ENCODE results near the gene EPN2. TPM values are rescaled to one million over a fixed set of nuclear protein-coding genes. Genes with fewer than 3 reads are reported as not detected.

EPN2 gene
- total RNA-seq, 6 donors from 2014 or later = 26.3 to 64.5 (median 47.9) TPM

GRCh38 chr17:19260958-19261357 lies 23.8 kb downstream of the EPN2 start:
- no peak for DNase-seq
- no peaks in the 10 kb centered on the region for H3K9me3 ChIP-seq
- no peaks in the 10 kb centered on the region for H3K27me3 ChIP-seq
- ATAC-seq (ENCODE audit: low FRiP score in 2 of 2) = no peak
- no peak overlapping the region for H3K4me3 ChIP-seq
- TF ChIP-seq POLR2AphosphoS5 (IDR thresholded peaks at IDR 0.05) = no peak
- peak in 1 of 6 experiments; percentile 20 for TF ChIP-seq CTCF (IDR thresholded peaks at IDR 0.05)
- no peak for TF ChIP-seq EP300 (IDR thresholded peaks at IDR 0.05)
- TF ChIP-seq POLR2A (IDR thresholded peaks at IDR 0.05) = no peak
- WGBS, 2 donors = 60 to 73% methylated on average over 7 of the region's 7 CpGs
- H3K27ac ChIP-seq = peak overlapping the region in 3 of 4 donors; percentile 23 to 87 (median 76)
- no peaks in the 10 kb centered on the region for H3K36me3 ChIP-seq
- peaks cover 50 to 63% (median 57%) of the 10 kb centered on the region in 4 donors for H3K4me1 ChIP-seq

DNA sequence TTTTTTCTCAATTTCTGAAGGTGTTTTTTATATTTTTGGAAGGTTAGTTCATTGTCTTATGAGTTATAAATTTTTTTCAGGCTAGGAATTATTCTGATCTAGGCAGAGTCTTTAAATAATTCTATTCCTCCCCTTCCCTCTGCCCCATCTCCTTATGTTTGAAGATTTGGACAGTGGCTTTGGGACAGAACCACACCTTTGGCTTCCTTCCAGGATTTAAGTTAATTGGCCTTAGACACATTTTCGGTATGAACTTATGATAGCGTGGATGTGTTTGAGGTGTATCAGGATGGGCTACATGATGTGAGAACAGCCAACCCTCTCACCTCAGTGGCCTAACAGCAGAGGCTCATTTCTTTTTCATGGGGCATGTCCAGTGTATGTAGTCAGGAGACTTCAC lies 24.3 kb downstream of the EPN2 start:
- peak overlapping the region in 3 of 4 donors; percentile 28 to 87 (median 76) for H3K27ac ChIP-seq
- WGBS, 2 donors = 57 to 62% methylated on average over 2 of the region's 2 CpGs
- ATAC-seq (ENCODE audit: low FRiP score in 2 of 2) = no peak
- TF ChIP-seq EP300 (IDR thresholded peaks at IDR 0.05) (no peak), CTCF (IDR thresholded peaks at IDR 0.05) (no peak), POLR2A (IDR thresholded peaks at IDR 0.05) (no peak), POLR2AphosphoS5 (IDR thresholded peaks at IDR 0.05) (no peak)
- no peaks in the 10 kb centered on the region for H3K36me3 ChIP-seq
- no peaks in the 10 kb centered on the region for H3K9me3 ChIP-seq
- no peaks in the 10 kb centered on the region for H3K27me3 ChIP-seq
- no peak overlapping the region for H3K4me3 ChIP-seq
- peaks cover 50 to 65% (median 60%) of the 10 kb centered on the region in 4 donors for H3K4me1 ChIP-seq
- no peak for DNase-seq

DNA sequence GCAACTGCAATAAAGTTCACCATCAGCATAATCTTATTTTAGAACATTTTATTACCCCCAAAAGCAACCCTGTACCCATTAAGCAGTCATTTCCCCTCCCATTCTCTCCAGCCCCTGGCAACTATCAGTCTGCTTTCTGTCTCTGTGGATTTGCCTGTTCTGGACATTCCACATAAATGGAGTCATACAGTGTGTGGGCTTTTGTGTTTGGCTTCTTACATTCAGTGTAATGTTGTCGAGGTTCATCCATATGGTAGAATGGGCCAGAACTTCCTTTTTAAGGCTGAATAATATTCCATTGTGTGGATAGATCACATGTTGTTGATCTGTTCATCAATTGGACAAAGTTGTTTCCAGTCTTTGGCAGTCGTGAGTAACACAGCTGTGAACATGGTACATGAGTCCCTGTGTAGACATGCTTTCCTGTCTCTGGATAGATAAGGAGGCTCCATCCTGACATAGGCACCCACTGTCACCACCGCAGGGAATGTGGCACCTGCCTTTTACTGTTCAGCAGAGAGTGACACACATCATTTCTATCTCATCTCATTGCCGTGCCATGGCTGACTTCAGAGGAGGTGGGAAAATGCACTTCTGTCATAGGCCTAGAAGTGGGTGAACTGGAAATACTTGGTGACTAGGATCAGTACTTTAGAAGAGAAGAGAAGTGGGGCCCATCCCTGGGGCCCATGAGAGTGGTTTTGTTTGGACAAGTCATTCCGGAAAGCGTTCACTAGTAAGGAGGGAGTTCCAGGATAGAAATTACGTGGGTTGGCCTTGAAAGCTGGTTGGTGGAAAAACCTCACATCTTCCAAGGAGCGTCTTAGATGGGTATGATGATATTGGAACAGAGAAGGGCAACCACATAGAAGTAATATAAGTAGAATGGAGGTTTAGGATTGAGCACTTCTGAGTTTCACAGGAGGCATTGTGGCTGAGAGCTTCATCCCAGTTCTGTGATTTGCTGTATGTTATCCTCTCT lies 25.8 kb downstream of the EPN2 start:
- peak; percentile 62 to 79 for ATAC-seq (ENCODE audit: low FRiP score in 2 of 2)
- peaks cover 56 to 73% (median 64%) of the 10 kb centered on the region in 4 donors for H3K4me1 ChIP-seq
- 49 to 53% methylated on average over 7 to 8 of the region's 8 CpGs for WGBS, 2 donors
- TF ChIP-seq POLR2AphosphoS5 (IDR thresholded peaks at IDR 0.05) = peak in 1 of 2 donors; percentile 44
- peak in 2 of 4 donors; percentile 49 to 58 for TF ChIP-seq EP300 (IDR thresholded peaks at IDR 0.05)
- no peak for TF ChIP-seq CTCF (IDR thresholded peaks at IDR 0.05)
- no peak for TF ChIP-seq POLR2A (IDR thresholded peaks at IDR 0.05)
- H3K27me3 ChIP-seq = no peaks in the 10 kb centered on the region
- no peak for DNase-seq
- no peak overlapping the region for H3K4me3 ChIP-seq
- no peaks in the 10 kb centered on the region for H3K36me3 ChIP-seq
- H3K9me3 ChIP-seq = no peaks in the 10 kb centered on the region
- peak overlapping the region; percentile 76 to 87 (median 78) for H3K27ac ChIP-seq

DNA sequence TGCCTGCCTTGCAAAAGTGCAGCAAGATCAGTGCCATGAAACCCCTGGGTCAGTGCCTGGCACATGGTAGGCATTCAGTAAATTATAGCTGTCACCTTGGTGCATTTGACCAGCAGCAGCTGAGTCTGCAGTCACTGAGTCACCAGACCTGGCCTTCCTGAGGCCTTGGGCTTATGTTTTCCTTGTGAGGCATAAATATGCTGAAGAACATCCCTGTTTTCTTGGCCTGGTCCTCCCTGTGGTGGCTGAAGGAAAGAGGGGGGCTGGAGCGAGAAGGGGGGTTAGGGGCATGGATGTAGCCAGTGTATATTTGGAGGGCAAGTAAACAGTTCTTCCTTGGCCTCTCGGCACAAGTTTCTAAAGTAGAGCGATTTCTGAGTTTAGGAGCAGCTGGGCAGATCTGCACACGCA lies 26.5 kb downstream of the EPN2 start:
- TF ChIP-seq CTCF (IDR thresholded peaks at IDR 0.05) = no peak
- no peak for TF ChIP-seq POLR2A (IDR thresholded peaks at IDR 0.05)
- no peak for TF ChIP-seq POLR2AphosphoS5 (IDR thresholded peaks at IDR 0.05)
- TF ChIP-seq EP300 (IDR thresholded peaks at IDR 0.05) = no peak
- H3K9me3 ChIP-seq = no peaks in the 10 kb centered on the region
- no peaks in the 10 kb centered on the region for H3K27me3 ChIP-seq
- no peaks in the 10 kb centered on the region for H3K36me3 ChIP-seq
- no peak overlapping the region for H3K4me3 ChIP-seq
- no peak for DNase-seq
- 41 to 57% methylated on average over 4 of the region's 4 CpGs for WGBS, 2 donors
- peak overlapping the region; percentile 76 to 87 (median 78) for H3K27ac ChIP-seq
- peak in 1 of 2 donors; percentile 3 for ATAC-seq (ENCODE audit: low FRiP score in 2 of 2)
- H3K4me1 ChIP-seq = peaks cover 60 to 80% (median 71%) of the 10 kb centered on the region in 4 donors
